Prostate gland (tissue), 2 donors: ENCODE results near the gene WDR18. TPM values are rescaled to one million over a fixed set of nuclear protein-coding genes. Genes with fewer than 3 reads are reported as not detected.
A peak's percentile ranks its signal among the peaks of the same experiment; 100 is the strongest.

Experiments used
- DNase-seq: peaks from one replicate; pipeline ENCODE4 v3.0.0-alpha.2; 2019; ENCODE audit warnings: low spot score
- H3K27ac ChIP-seq, 2 donors: fragments of 200-600 bp; sonication (generic); 2 replicates each; pipeline ENCODE4 v1.5.1; 2017 to 2019
- H3K27me3 ChIP-seq: fragments of 200-600 bp; sonication (generic); replicated peaks from 2 replicates; pipeline ENCODE4 v1.5.1; 2019; ENCODE audit not compliant: insufficient read depth
- H3K36me3 ChIP-seq, 2 donors: fragments of 200-600 bp; sonication (generic); 1 replicate in 1 of 2; 2 replicates in 1 of 2; pipeline versions ENCODE4 v1.5.1 to v1.8.1; 2017 to 2019
- H3K4me1 ChIP-seq: fragments of 200-600 bp; sonication (generic); replicated peaks from 2 replicates; pipeline ENCODE4 v1.5.1; 2019
- H3K4me3 ChIP-seq, 2 donors: fragments of 200-600 bp; sonication (generic); 2 replicates each; pipeline ENCODE4 v1.5.1; 2017 to 2019
- H3K9me3 ChIP-seq: fragments of 200-600 bp; sonication (generic); 2 replicates; pipeline ENCODE4 v1.5.1; 2017
- CTCF ChIP-seq, 4 experiments: fragments of 200-600 bp in 2 of 4; fragments of 450-650 bp in 2 of 4; sonication (generic) in 2 of 4; IDR thresholded peaks; 1 replicate in 3 of 4; 2 replicates in 1 of 4; pipeline ENCODE4 v1.5.1; 2016 to 2019; ENCODE audit warnings: antibody characterized with exemption in 4 of 4, mild to moderate bottlenecking in 2 of 4, moderate library complexity in 2 of 4
- POLR2A ChIP-seq: fragments of 450-650 bp; IDR thresholded peaks from one replicate; pipeline ENCODE4 v1.6.1; 2016; ENCODE audit warnings: antibody characterized with exemption, mild to moderate bottlenecking
- POLR2AphosphoS5 ChIP-seq: sonication (generic); formaldehyde crosslinking; IDR thresholded peaks from one replicate; pipeline ENCODE4 v1.6.1; 2017; ENCODE audit warnings: antibody characterized with exemption
- WGBS: methylation state at CpG from one replicate; pipeline ENCODE4 v1.1.5; 2018; 5-methylcytosine and 5-hydroxymethylcytosine counted together
- intact Hi-C: fragments of 100-400 bp; cut with DNase I; formaldehyde crosslinking; loops from one replicate; pipeline ENCODE4 v1.14.2; 2022
- total RNA-seq, 2 donors: library from RNA; depleted of rRNA; stranded (reverse); fragments of >200 nt; gene quantifications; one replicate each; pipeline ENCODE4 v1.1.0, GENCODE V29; 2016

WDR18 gene
- total RNA-seq, 2 donors from 2014 or later, result 35.0 to 94.8 TPM

- no peaks in the 10 kb centered on the region for H3K9me3 ChIP-seq
- peaks cover 8% of the 10 kb centered on the region for H3K4me1 ChIP-seq
- intact Hi-C loops, result no loop called here
- TF ChIP-seq POLR2A, result no peak
- TF ChIP-seq POLR2AphosphoS5, result no peak
- no peak for TF ChIP-seq CTCF (IDR thresholded peaks at IDR 0.05)
- peak overlapping the region; percentile 25 to 35 for H3K4me3 ChIP-seq
- no peaks in the 10 kb centered on the region for H3K36me3 ChIP-seq
- peak overlapping the region; percentile 30 to 76 for H3K27ac ChIP-seq
- WGBS, result 47% methylated on average over 32 of the region's 33 CpGs
- no peak for DNase-seq
- no peaks in the 10 kb centered on the region for H3K27me3 ChIP-seq
These were observed 30.5 kb upstream of the WDR18 start for GRCh38 chr19:953445-954271.

GRCh38 chr19:954272-954671, 29.9 kb upstream of the WDR18 start:
- H3K4me1 ChIP-seq, result peaks cover 8% of the 10 kb centered on the region
- TF ChIP-seq POLR2AphosphoS5 (no peak), POLR2A (no peak), CTCF (IDR thresholded peaks at IDR 0.05) (no peak)
- WGBS, result 89% methylated on average over 14 of the region's 14 CpGs
- no peaks in the 10 kb centered on the region for H3K36me3 ChIP-seq
- no peaks in the 10 kb centered on the region for H3K27me3 ChIP-seq
- H3K9me3 ChIP-seq, result no peaks in the 10 kb centered on the region
- no peak for DNase-seq
- no peak overlapping the region for H3K4me3 ChIP-seq
- intact Hi-C loops, result no loop called here
- no peak overlapping the region for H3K27ac ChIP-seq

- Histone ChIP-seq H3K9me3 (no peaks in the 10 kb centered on the region), H3K36me3 (no peaks in the 10 kb centered on the region), H3K27ac (no peak overlapping the region), H3K27me3 (no peaks in the 10 kb centered on the region), H3K4me3 (no peak overlapping the region), H3K4me1 (peaks cover 8% of the 10 kb centered on the region)
- 85% methylated on average over 43 of the region's 43 CpGs for WGBS
- no peak for TF ChIP-seq CTCF (IDR thresholded peaks at IDR 0.05)
- no peak for TF ChIP-seq POLR2A
- TF ChIP-seq POLR2AphosphoS5, result no peak
- no peak for DNase-seq
- intact Hi-C loops, result no loop called here
These were observed 29.3 kb upstream of the WDR18 start for GRCh38 chr19:954672-955494.

- Histone ChIP-seq H3K27me3 (no peaks in the 10 kb centered on the region), H3K27ac (no peak overlapping the region), H3K4me3 (no peak overlapping the region), H3K4me1 (peaks cover 8% of the 10 kb centered on the region), H3K9me3 (no peaks in the 10 kb centered on the region), H3K36me3 (no peaks in the 10 kb centered on the region)
- intact Hi-C loops, result no loop called here
- no peak for DNase-seq
- WGBS, result 82% methylated on average over 47 of the region's 55 CpGs
- TF ChIP-seq POLR2AphosphoS5, result no peak
These were observed 28.1 kb upstream of the WDR18 start for GRCh38 chr19:955803-956765.
